ENCODE measurements around the gene SPPL2C.
A peak's percentile ranks its signal among the peaks of the same experiment; 100 is the strongest.

The SPPL2C gene

DNA sequence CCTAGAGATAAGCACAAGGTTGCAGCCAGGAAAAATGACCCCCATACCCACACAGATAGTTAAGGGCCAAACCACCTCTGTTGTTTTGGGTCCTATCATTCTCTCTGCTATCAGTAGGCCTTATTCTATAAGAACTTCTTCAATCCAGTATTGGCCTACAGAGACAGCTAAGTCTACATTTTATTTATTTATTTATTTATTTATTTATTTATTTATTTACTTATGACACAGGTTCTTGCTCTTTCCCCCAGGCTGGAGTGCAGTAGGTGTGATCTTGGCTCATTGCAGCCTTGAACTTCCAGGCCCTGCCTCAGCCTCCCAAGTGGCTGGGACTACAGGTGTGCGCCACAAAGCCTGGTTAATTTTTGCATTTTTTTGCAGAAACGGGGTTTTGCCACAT lies 42.2 kb downstream of the SPPL2C start:
- DNase-seq = no peak

DNA sequence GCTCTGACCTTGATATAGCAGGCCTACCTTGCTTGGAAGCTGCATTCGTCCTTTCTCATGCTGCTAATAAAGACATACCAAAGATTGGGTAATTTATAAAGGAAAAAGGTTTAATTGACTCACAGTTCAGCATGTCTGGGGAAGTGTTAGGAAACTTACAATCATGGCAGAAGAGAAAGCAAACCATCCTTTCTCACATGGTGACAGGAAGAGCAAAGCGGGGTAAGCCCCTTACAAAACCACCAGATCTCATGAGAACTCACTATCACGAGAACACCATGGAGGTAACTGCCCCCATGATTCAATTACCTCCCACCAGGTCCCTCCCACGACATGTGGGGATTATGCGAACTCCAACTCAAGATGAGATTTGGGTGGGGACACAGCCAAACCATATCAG lies 43.7 kb downstream of the SPPL2C start:
- DNase-seq = no peak

DNA sequence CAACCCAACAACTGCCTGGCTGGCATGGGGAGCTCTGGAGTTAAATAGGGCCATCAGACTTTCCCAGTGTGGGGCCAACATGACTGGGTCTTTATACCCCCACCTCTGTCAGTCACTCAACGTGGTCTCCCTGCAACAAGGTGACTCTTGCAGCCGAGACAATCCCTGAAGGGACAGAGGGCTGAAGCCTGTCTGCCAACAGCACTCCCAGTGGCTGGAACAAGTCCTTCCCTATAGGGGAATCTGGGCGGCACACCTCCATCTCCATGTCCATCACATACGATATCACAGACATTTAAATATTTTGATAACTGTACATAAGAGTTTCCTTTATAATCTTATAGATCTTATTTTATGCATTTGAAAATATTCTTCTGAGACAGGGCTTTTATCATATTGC lies 44.9 kb downstream of the SPPL2C start:
- no peak for DNase-seq

DNA sequence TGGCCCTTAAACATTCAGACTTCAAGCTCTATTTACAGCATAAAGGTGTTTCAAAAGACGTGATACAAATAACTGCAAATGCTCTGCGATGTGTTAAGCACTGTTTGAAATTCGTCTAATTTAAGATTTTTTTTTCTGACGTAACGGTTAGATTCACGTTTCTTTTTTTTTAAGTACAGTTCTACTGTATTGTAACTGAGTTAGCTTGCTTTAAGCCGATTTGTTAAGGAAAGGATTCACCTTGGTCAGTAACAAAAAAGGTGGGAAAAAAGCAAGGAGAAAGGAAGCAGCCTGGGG lies 49.0 kb downstream of the SPPL2C start:
- DNase-seq = no peak

DNA sequence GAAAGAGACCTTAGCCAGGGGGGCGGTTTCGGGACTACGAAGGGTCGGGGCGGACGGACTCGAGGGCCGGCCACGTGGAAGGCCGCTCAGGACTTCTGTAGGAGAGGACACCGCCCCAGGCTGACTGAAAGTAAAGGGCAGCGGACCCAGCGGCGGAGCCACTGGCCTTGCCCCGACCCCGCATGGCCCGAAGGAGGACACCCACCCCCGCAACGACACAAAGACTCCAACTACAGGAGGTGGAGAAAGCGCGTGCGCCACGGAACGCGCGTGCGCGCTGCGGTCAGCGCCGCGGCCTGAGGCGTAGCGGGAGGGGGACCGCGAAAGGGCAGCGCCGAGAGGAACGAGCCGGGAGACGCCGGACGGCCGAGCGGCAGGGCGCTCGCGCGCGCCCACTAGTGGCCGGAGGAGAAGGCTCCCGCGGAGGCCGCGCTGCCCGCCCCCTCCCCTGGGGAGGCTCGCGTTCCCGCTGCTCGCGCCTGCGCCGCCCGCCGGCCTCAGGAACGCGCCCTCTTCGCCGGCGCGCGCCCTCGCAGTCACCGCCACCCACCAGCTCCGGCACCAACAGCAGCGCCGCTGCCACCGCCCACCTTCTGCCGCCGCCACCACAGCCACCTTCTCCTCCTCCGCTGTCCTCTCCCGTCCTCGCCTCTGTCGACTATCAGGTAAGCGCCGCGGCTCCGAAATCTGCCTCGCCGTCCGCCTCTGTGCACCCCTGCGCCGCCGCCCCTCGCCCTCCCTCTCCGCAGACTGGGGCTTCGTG lies 49.5 kb downstream of the SPPL2C start, which contains the start of gene MAPT:
TSS of gene MAPT (plus strand) at position 533 of the 763 bp plus-strand sequence. CDS start 67,784 bp downstream, outside the sequence.
- DNase-seq = peak; percentile 65

- DNase-seq = no peak
Measured at GRCh38 chr17:45895304-45895968, 50.8 kb downstream of the SPPL2C start.

DNA sequence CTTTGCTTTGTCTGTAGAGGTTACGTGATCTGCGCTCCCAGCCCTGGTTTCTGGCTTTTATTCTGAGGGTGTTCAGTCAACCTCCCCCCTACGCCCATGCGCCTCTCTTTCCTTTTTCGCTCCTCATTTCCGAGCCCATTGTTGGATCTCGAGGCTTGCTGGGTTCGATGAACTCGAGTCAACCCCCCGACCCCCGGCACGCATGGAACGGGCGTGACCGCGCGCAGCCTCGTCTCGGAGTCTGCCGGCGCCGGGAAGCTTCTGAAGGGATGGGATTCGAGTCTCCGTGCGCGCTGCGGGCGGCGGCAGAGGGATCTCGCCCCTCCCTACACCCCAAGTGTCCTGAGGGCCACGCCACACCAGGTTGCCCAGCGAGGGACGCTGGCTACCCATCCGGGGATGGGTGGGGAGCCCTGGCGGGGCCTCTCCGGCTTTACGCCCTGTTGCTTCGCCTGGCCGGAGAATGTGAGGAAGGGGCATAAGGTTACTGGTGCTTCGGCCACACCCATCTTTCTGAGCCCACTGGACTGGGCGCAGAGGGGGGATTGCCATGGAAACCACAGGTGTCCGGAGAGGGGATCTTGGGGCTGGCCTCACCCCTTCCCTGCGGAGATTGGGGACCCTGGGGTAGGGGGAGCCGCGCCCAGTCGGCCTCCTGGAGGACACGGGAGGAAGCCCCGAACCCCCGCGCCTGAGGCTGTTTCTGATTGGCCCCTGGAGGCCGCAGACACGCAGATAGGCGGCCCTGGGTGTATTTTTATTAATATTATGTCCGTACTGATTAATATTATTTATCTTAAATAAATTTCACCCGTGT lies 51.5 kb downstream of the SPPL2C start:
- no peak for DNase-seq
